ENCODE results near the gene ASL.
"Not testable (repeated sequence)": the region's sequence is repeated elsewhere in the genome, so short reads cannot be mapped to it uniquely, and the experiment has no call there.

The ASL gene

DNA sequence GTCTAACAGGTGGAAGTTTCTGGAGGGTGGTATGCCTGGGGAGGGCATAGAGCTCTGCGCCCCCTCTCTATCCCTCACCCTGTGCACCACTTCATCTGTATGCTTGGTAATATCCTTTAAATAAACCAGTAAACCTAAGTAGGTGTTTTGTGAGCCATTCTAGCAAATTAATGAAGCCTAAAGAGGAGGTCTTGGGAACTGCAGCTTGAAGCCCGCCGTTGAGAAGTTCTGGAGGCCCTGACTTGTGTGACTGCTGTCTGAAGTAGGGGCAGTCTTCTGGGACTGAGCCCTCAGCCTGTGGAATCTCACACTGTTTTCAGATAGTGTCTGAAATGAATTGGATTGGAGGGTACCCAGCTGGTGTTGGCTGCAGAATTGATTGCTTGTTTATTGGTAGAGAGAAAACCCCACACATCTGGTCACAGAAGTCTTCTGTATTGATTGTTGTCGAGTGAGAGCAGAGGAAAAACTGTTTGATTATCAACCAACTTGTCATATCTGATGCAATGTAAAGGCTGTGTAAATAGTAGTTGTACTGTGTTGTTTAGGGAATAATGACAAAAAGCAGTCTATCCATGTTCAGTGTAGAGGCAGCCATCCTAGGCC, 43.7 kb downstream of the ASL start:
- no peak for DNase-seq (ENCODE audit: low spot score)

- no peak for DNase-seq (ENCODE audit: low spot score)
Observed at GRCh38 chr7:66123175-66123528, 47.5 kb downstream of the ASL start.

- DNase-seq (ENCODE audit: low spot score): not testable (repeated sequence)
Observed at GRCh38 chr7:66124569-66124861, 48.9 kb downstream of the ASL start.

GRCh38 chr7:66125052-66125694, 49.6 kb downstream of the ASL start:
- DNase-seq (ENCODE audit: low spot score): no peak

- peak; percentile 23 for DNase-seq (ENCODE audit: low spot score)
Observed at GRCh38 chr7:66125781-66126352, 50.2 kb downstream of the ASL start.

- DNase-seq (ENCODE audit: low spot score): not testable (repeated sequence)
Observed at GRCh38 chr7:66127172-66127571, 51.6 kb downstream of the ASL start.

DNA sequence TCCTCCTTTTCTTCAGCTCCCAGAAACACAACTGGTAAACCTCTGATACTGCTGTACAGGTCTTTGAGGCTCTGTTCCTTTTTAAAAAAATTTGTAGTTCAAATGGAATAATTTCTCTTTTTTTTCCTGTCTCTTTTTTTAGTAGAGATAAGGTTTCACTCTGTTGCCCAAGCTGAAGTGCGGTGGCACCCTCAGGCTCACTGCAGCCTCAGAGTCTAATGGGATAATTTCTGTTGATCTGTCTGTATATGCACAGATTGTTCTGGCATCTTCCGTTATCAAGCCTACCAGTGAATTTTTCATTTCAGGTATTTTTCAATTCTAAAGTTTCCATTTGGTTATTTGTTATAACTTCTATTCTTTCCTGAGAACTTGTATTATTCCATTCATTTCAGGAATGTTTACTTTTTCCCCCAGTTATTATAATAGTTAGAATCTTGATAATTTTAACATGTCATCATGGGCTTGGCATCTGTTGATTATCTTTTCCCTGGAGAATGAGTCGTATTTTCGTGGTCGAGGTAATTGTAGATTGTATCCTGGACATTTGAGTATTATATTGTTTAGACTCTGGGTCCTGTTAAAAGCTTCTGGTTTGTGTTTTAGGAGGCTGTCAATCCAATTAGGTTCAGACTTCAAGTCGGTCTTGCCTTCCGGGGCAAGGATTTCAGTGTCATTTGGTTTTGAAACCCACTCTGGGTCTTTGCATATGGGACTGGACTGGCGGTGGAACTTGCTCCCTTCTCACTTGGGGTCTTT, 63.6 kb downstream of the ASL start:
- no peak for DNase-seq (ENCODE audit: low spot score)

DNA sequence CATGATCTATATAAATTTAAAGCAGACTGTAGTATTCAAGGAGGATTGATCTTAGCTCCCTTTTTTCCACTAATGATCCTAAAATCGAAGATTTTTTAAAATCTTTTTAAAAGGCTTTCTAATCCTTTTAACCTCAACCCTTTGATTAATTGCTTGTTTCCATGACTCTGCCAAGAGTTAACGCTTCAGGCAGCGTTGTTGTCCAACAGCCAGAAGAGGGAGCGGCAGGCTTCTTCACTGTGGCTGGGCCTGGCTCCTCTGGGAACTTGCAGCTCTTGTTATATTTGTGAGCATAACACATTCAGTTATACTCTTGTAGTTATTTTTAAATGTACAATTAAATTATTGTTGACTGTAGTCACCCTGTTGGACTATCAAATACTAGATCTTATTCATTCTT, 65.3 kb downstream of the ASL start:
- no peak for DNase-seq (ENCODE audit: low spot score)

GRCh38 chr7:66142334-66142733, 66.7 kb downstream of the ASL start:
- no peak for DNase-seq (ENCODE audit: low spot score)

GRCh38 chr7:66142996-66143395, 67.4 kb downstream of the ASL start:
- no peak for DNase-seq (ENCODE audit: low spot score)
